Measurements from ENCODE around the gene CYLD. TPM values are rescaled to one million over a fixed set of nuclear protein-coding genes. Genes with fewer than 3 reads are reported as not detected.

The CYLD gene
- total and polyA plus RNA-seq, 2 of the 4 experiments (the other 2 are of a cell fraction), result 16.2 to 37.3 TPM

DNA sequence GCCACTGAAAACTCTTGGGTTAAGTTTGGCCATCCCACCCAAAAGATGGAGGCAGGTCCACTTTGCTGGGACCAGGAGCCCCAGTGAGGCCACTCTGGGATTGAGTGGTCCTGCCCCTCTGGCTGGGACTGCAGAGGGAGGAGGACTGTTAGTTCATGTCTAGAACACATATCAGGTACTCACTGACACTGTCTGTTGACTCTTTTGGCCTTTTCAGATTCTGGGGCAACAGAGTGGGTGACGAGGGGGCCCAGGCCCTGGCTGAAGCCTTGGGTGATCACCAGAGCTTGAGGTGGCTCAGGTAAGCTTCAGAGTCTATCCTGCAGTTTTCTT lies 19.5 kb upstream of the CYLD start:
- H3K4ac ChIP-seq (ENCODE audit: low read depth, low read length), result no peak overlapping the region
- H3K4me2 ChIP-seq (ENCODE audit: low read depth, low read length), result no peak overlapping the region
- POLR2A ChIA-PET (ENCODE audit: unreplicated experiment), result no interaction called here
- H2AK9ac ChIP-seq (replicated peaks; ENCODE audit: low read depth, low read length, poor library complexity), result no peak overlapping the region
- no peak overlapping the region for H2AFZ ChIP-seq (replicated peaks; ENCODE audit: low read length, poor library complexity)
- no peak overlapping the region for H3K9ac ChIP-seq (ENCODE audit: low read depth, low read length)
- no CpG with 5 or more reads among the region's 1 CpG for WGBS, 2 experiments (ENCODE audit: extremely low coverage in 2 of 2, insufficient read length in 1 of 2)
- H4K5ac ChIP-seq (ENCODE audit: low read depth, low read length), result no peak overlapping the region
- dilution Hi-C loops (cut with HindIII; ENCODE audit: low sequenced_read_pairs, unreplicated experiment), result no loop called here
- H3K27me3 ChIP-seq (ENCODE audit: control insufficient read depth, insufficient read depth, low read length), result no peaks in the 10 kb centered on the region; the same call in 1 of the 2 replicates
- no peak overlapping the region for H2AK5ac ChIP-seq (ENCODE audit: low read depth, low read length)
- H2BK15ac ChIP-seq (ENCODE audit: low read depth, low read length), result no peak overlapping the region
- in situ Hi-C loops (cut with MboI; ENCODE audit: low sequenced_read_pairs), result no loop called here
- H4K20me1 ChIP-seq (ENCODE audit: insufficient read depth, low read length), result no peaks in the 10 kb centered on the region
- H3K14ac ChIP-seq (replicated peaks; ENCODE audit: low read depth, low read length), result no peak overlapping the region
- H3K79me1 ChIP-seq (ENCODE audit: low read depth in 1 of 2, low read length in 2 of 2), result no peaks in the 10 kb centered on the region
- H2BK20ac ChIP-seq (ENCODE audit: low read depth, low read length), result no peak overlapping the region
- ATAC-seq (ENCODE audit: low read depth) (no peak), DNase-seq (no peak)
- intact Hi-C loops (cut with micrococcal nuclease), result no loop called here
- no peak overlapping the region for H4K91ac ChIP-seq (ENCODE audit: insufficient read depth, low read depth, low read length)
- H3K9me3 ChIP-seq (ENCODE audit: control insufficient read depth, insufficient read depth, low read length), result no peaks in the 10 kb centered on the region; the same call in 1 of the 2 replicates
- TF ChIP-seq USF2 (IDR thresholded peaks at IDR 0.05; ENCODE audit: low read depth, low read length), result no peak
- TF ChIP-seq BHLHE40 (IDR thresholded peaks at IDR 0.05; ENCODE audit: low read depth, low read length), result no peak
- TF ChIP-seq CHD1 (IDR thresholded peaks at IDR 0.05; ENCODE audit: low read depth, low read length), result no peak
- TF ChIP-seq NFE2L2 (IDR thresholded peaks at IDR 0.05; ENCODE audit: low read depth, low read length), result no peak
- no peak for TF ChIP-seq MXI1 (IDR thresholded peaks at IDR 0.05; ENCODE audit: borderline replicate concordance, low read depth, low read length)
- no peak for TF ChIP-seq RFX5 (IDR thresholded peaks at IDR 0.05; ENCODE audit: low read depth, low read length)
- TF ChIP-seq CTCF (conservative IDR thresholded peaks at IDR 0.05; ENCODE audit: low read depth, low read length), result no peak
- TF ChIP-seq CEBPB (IDR thresholded peaks at IDR 0.05; ENCODE audit: low read depth, low read length), result no peak
- TF ChIP-seq MAFK (IDR thresholded peaks at IDR 0.05; ENCODE audit: low read depth, low read length), result no peak
- TF ChIP-seq RAD21 (IDR thresholded peaks at IDR 0.05; ENCODE audit: low read length), result no peak
- no peak for TF ChIP-seq SMC3 (IDR thresholded peaks at IDR 0.05; ENCODE audit: low read depth, low read length)
- TF ChIP-seq FOS (IDR thresholded peaks at IDR 0.05; ENCODE audit: low read depth, low read length), result no peak
- no peak for TF ChIP-seq ELK1 (IDR thresholded peaks at IDR 0.05; ENCODE audit: borderline replicate concordance, low read depth, low read length)
- no peak for TF ChIP-seq MAZ (IDR thresholded peaks at IDR 0.05; ENCODE audit: borderline replicate concordance, low read depth, low read length)
- TF ChIP-seq POLR2A (IDR thresholded peaks at IDR 0.05; ENCODE audit: low read depth, low read length), result no peak
- TF ChIP-seq RCOR1 (IDR thresholded peaks at IDR 0.05; ENCODE audit: insufficient replicate concordance, low read length), result no peak
- BruUV-seq (replicated peaks), result no TSS peak
- no peak overlapping the region for H3K18ac ChIP-seq (ENCODE audit: low read depth, low read length)
- H3K56ac ChIP-seq (ENCODE audit: extremely low read depth, insufficient read depth, low read length), result no peak overlapping the region
- H3K23ac ChIP-seq (ENCODE audit: low read depth, low read length), result no peak overlapping the region
- H2BK5ac ChIP-seq (ENCODE audit: low read depth, low read length, poor library complexity, severe bottlenecking), result no peak overlapping the region
- no peak overlapping the region for H3K27ac ChIP-seq (ENCODE audit: insufficient read depth, low read length)
- no peak overlapping the region for H3K4me3 ChIP-seq (ENCODE audit: insufficient read depth, low read depth, low read length)
- no peak overlapping the region for H4K8ac ChIP-seq (ENCODE audit: low read depth in 2 of 2, low read length in 2 of 2)
- no peaks in the 10 kb centered on the region for H3K36me3 ChIP-seq (ENCODE audit: control insufficient read depth, insufficient read depth, low read length)
- no peaks in the 10 kb centered on the region for H3K4me1 ChIP-seq (ENCODE audit: control insufficient read depth, insufficient read depth, low read length)
- no peak overlapping the region for H2BK120ac ChIP-seq (ENCODE audit: low read depth, low read length)
- CTCF ChIA-PET, result no interaction called here
- no peaks in the 10 kb centered on the region for H3K9me1 ChIP-seq (ENCODE audit: insufficient read depth, low read length)

All from IMR-90 (cell line).